OCI-LY3 (cell line): ENCODE results near the gene COX8A.

Source experiments
- CTCF ChIP-seq: fragments of 200-600, 300-600 bp; sonication (generic); IDR thresholded peaks from 2 replicates; pipeline ENCODE4 v1.5.1; 2014; ENCODE audit warnings: antibody characterized with exemption, low read length, low read depth
- EZH2phosphoT487 ChIP-seq: fragments of 200-600 bp; shearing (Covaris generic); IDR thresholded peaks from 2 replicates; pipeline ENCODE4 v1.6.1; 2018; ENCODE audit warnings: antibody characterized with exemption, mixed run types, low read depth

DNA sequence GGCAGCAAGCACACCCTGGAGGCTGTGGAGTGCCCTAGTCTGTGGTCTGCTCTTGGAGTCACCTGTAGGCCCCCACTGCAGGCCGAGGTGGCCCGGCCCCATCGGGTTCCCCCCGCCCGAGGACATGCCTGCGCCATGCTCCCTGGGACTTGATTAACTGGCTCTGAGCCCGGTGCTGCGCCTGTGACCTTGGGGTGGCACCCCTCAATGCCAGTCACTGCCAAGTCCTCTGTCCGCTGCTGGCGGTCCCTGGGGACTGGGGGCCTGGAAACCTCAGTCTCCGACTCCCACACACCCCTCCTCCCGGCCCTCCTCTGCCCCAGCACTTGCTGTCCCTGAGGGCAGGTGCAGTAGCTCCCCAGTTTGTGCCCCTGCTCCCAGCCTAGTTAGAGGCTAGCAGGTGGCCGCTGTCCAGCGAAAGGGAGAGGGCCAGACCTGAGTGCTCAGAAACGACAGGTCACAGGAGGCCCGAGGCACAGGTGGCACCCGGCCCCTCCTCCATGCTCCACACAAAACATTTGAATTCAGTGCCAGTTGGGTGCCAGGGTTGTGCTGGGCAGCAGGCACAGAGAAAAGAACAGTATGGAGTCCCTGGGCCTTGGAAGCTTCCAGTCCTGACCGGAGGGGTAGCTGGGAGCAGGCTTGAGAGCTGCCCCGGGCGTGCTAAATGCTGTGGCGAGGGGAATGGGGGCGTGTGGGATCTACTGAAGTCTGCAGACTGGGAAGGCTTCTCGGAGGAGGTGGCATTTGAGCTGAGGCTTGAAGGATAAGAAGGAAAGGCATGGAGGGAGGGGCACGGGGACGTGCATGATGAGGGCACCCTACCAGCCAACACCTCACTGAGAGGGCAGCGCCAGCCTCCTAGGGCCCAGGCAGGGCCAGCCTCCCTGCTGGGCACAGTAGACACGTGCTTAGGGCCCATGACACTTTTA, 45.0 kb downstream of the COX8A start:
- TF ChIP-seq CTCF: no peak
- TF ChIP-seq EZH2phosphoT487: no peak
